Measurements from ENCODE around the gene SMIM7. TPM values are rescaled to one million over a fixed set of nuclear protein-coding genes. Genes with fewer than 3 reads are reported as not detected.

Gene SMIM7
- total and polyA plus RNA-seq, 2 of the 13 experiments (the other 11 are each of a cell fraction or from before 2014, with no cell fraction given): 55.7 to 74.9 TPM

DNA sequence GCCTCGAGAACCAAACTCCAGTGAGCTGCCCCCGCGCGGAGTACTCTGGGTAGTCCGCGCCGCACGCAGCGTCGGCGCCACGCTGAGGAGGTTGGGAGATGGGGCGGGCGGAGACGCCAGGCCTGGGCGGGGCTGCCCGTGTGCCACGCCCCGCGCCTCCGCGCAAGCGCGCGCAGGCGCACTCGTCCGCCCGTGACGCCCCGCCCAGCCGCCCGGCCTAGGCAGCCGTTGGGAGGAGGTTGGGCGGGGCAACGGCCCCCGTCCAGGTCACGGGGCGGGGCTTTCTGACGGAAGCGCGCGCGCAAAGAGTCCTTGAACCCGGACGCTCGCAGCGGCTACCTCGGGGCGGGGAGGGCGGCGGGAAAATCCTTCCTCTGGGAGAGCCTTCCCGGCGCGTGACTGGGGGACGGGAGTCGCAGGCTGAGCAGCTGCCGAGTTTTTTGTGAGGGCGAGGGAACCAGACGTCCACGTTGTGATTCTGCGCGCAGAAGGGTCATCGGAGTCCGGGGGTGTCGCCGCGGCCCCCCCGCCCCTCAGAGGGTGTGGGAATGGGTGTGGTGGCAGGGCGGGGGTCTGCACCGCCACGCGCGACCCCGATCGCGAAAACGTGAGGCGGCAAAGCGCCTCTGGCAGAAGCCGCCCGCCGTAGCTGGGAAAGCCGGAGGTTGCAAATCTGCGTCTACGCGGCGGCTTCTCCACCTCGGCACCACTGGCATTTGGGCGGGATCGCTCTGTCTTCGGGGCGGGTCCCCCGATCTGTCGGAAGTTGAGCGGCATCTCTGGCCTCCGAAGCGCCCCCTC lies 31.6 kb downstream of the SMIM7 start, which contains the start of gene MED26 (continued):
- TF ChIP-seq ZNF644 (CRISPR knock-in tag; IDR thresholded peaks at IDR 0.05; ENCODE audit: low read depth) (no peak), ZSCAN22 (CRISPR knock-in tag; IDR thresholded peaks at IDR 0.05) (0 out of 2 replicates have a peak, but pooled peaks have one; percentile 39), DMAP1 (CRISPR knock-in tag; IDR thresholded peaks at IDR 0.05) (peak; percentile 87), ZNF343 (CRISPR knock-in tag; IDR thresholded peaks at IDR 0.05) (0 out of 2 replicates have a peak, but pooled peaks have one; percentile 25), PHF21A (CRISPR knock-in tag; IDR thresholded peaks at IDR 0.05) (peak; percentile 38; the same call in 1 of the 2 replicates), POLR2AphosphoS5 (IDR thresholded peaks at IDR 0.05; ENCODE audit: low read depth, low read length) (peak; percentile 78), ZNF589 (CRISPR knock-in tag; conservative IDR thresholded peaks at IDR 0.05) (no peak; the same call in none of the 2 replicates), ZFP82 (CRISPR knock-in tag; IDR thresholded peaks at IDR 0.05; ENCODE audit: borderline replicate concordance) (no peak; the same call in 1 of the 2 replicates), ZSCAN9 (CRISPR knock-in tag; IDR thresholded peaks at IDR 0.05; ENCODE audit: borderline replicate concordance) (no peak), SCMH1 (CRISPR knock-in tag; IDR thresholded peaks at IDR 0.05; ENCODE audit: borderline replicate concordance) (no peak), NFE2 (CRISPR knock-in tag; IDR thresholded peaks at IDR 0.05) (no peak)
- TF ChIP-seq, protein P1, sequence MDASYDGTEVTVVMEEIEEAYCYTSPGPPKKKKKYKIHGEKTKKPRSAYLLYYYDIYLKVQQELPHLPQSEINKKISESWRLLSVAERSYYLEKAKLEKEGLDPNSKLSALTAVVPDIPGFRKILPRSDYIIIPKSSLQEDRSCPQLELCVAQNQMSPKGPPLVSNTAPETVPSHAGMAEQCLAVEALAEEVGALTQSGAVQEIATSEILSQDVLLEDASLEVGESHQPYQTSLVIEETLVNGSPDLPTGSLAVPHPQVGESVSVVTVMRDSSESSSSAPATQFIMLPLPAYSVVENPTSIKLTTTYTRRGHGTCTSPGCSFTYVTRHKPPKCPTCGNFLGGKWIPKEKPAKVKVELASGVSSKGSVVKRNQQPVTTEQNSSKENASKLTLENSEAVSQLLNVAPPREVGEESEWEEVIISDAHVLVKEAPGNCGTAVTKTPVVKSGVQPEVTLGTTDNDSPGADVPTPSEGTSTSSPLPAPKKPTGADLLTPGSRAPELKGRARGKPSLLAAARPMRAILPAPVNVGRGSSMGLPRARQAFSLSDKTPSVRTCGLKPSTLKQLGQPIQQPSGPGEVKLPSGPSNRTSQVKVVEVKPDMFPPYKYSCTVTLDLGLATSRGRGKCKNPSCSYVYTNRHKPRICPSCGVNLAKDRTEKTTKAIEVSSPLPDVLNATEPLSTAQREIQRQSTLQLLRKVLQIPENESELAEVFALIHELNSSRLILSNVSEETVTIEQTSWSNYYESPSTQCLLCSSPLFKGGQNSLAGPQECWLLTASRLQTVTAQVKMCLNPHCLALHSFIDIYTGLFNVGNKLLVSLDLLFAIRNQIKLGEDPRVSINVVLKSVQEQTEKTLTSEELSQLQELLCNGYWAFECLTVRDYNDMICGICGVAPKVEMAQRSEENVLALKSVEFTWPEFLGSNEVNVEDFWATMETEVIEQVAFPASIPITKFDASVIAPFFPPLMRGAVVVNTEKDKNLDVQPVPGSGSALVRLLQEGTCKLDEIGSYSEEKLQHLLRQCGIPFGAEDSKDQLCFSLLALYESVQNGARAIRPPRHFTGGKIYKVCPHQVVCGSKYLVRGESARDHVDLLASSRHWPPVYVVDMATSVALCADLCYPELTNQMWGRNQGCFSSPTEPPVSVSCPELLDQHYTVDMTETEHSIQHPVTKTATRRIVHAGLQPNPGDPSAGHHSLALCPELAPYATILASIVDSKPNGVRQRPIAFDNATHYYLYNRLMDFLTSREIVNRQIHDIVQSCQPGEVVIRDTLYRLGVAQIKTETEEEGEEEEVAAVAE (CRISPR knock-in tag; IDR thresholded peaks at IDR 0.05; ENCODE audit: borderline replicate concordance): no peak
- TF ChIP-seq, protein P2, sequence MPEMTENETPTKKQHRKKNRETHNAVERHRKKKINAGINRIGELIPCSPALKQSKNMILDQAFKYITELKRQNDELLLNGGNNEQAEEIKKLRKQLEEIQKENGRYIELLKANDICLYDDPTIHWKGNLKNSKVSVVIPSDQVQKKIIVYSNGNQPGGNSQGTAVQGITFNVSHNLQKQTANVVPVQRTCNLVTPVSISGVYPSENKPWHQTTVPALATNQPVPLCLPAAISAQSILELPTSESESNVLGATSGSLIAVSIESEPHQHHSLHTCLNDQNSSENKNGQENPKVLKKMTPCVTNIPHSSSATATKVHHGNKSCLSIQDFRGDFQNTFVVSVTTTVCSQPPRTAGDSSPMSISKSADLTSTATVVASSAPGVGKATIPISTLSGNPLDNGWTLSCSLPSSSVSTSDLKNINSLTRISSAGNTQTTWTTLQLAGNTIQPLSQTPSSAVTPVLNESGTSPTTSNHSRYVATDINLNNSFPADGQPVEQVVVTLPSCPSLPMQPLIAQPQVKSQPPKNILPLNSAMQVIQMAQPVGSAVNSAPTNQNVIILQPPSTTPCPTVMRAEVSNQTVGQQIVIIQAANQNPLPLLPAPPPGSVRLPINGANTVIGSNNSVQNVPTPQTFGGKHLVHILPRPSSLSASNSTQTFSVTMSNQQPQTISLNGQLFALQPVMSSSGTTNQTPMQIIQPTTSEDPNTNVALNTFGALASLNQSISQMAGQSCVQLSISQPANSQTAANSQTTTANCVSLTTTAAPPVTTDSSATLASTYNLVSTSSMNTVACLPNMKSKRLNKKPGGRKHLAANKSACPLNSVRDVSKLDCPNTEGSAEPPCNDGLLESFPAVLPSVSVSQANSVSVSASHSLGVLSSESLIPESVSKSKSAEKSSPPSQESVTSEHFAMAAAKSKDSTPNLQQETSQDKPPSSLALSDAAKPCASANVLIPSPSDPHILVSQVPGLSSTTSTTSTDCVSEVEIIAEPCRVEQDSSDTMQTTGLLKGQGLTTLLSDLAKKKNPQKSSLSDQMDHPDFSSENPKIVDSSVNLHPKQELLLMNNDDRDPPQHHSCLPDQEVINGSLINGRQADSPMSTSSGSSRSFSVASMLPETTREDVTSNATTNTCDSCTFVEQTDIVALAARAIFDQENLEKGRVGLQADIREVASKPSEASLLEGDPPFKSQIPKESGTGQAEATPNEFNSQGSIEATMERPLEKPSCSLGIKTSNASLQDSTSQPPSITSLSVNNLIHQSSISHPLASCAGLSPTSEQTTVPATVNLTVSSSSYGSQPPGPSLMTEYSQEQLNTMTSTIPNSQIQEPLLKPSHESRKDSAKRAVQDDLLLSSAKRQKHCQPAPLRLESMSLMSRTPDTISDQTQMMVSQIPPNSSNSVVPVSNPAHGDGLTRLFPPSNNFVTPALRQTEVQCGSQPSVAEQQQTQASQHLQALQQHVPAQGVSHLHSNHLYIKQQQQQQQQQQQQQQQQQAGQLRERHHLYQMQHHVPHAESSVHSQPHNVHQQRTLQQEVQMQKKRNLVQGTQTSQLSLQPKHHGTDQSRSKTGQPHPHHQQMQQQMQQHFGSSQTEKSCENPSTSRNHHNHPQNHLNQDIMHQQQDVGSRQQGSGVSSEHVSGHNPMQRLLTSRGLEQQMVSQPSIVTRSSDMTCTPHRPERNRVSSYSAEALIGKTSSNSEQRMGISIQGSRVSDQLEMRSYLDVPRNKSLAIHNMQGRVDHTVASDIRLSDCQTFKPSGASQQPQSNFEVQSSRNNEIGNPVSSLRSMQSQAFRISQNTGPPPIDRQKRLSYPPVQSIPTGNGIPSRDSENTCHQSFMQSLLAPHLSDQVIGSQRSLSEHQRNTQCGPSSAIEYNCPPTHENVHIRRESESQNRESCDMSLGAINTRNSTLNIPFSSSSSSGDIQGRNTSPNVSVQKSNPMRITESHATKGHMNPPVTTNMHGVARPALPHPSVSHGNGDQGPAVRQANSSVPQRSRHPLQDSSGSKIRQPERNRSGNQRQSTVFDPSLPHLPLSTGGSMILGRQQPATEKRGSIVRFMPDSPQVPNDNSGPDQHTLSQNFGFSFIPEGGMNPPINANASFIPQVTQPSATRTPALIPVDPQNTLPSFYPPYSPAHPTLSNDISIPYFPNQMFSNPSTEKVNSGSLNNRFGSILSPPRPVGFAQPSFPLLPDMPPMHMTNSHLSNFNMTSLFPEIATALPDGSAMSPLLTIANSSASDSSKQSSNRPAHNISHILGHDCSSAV (CRISPR knock-in tag; IDR thresholded peaks at IDR 0.05; ENCODE audit: borderline replicate concordance): no peak
- TF ChIP-seq, protein P3, sequence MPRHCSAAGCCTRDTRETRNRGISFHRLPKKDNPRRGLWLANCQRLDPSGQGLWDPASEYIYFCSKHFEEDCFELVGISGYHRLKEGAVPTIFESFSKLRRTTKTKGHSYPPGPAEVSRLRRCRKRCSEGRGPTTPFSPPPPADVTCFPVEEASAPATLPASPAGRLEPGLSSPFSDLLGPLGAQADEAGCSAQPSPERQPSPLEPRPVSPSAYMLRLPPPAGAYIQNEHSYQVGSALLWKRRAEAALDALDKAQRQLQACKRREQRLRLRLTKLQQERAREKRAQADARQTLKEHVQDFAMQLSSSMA (CRISPR knock-in tag; IDR thresholded peaks at IDR 0.05): peak; percentile 87
- TF ChIP-seq, protein P4, sequence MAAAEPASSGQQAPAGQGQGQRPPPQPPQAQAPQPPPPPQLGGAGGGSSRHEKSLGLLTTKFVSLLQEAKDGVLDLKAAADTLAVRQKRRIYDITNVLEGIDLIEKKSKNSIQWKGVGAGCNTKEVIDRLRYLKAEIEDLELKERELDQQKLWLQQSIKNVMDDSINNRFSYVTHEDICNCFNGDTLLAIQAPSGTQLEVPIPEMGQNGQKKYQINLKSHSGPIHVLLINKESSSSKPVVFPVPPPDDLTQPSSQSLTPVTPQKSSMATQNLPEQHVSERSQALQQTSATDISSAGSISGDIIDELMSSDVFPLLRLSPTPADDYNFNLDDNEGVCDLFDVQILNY (CRISPR knock-in tag; conservative IDR thresholded peaks at IDR 0.05): peak; percentile 73
